Measurements from ENCODE around the gene PTGER2. TPM values are rescaled to one million over a fixed set of nuclear protein-coding genes. Genes with fewer than 3 reads are reported as not detected.

Gene PTGER2
- total and polyA plus RNA-seq, 2 of the 13 experiments (the other 11 are each of a cell fraction or from before 2014, with no cell fraction given): not detected

DNA sequence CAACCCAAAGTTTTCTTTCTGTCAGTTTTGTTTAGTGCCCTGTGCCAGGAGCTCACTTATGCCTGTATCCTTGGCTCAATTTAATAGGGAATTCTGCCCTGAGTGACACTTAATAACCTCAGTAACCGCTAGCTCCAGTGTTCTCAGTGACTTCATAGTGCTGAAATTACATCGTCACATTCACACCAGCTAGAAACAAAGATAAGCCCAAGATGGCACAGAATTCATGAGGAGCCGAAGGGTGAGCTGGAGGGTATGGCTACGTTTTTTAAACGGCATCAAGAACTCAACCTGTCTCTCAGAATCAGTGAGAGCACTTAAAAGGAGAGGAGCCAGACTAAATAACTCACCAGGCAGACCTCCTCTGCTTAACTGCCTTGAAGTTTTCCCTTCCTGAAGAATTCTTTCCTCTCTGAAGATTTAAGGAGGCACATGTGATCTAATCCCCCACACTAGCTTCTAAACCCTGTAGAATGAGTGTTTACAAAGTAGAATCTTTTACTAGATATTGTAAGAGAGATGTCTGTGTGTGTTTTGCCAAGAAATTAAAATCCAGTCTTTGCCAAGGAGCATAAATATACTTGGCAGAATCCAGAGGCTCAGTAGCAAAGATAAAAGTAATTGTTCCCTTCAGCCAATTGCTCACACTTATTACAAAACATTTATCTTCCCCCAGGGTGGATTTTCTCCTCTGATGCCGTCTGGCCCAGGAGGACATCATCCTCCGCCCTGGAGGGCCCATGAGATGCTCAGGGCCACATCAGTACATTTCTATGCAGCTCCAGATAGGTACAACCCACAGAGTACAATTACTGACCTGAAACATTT lies 37.3 kb downstream of the PTGER2 start:
- ChIA-PET POLR2A (no interaction called here), CTCF (ENCODE audit: low intra/inter-chr PET ratio, low total read pairs) (no interaction called here)
- Histone ChIP-seq H3K36me3 (replicated peaks in 1 of 2; ENCODE audit: control insufficient read depth in 1 of 2, insufficient read depth in 2 of 2, low read length in 2 of 2) (no peaks in the 10 kb centered on the region), H3K4me3 (replicated peaks in 1 of 3; ENCODE audit: insufficient read depth in 1 of 3, low read depth in 2 of 3, low read length in 3 of 3) (no peak overlapping the region), H2AFZ (ENCODE audit: low read length) (no peak overlapping the region), H3K9ac (ENCODE audit: insufficient read depth, low read depth, low read length) (no peak overlapping the region), H3K27ac (ENCODE audit: extremely low read length, insufficient read depth, low read length) (no peak overlapping the region), H3K79me2 (ENCODE audit: insufficient read depth, low read length) (no peaks in the 10 kb centered on the region), H3K9me3 (ENCODE audit: low read length) (no peaks in the 10 kb centered on the region), H4K20me1 (ENCODE audit: insufficient read depth, low read length) (no peaks in the 10 kb centered on the region), H3K27me3 (ENCODE audit: control insufficient read depth in 1 of 2, insufficient read depth in 2 of 2, low read length in 2 of 2) (no peaks in the 10 kb centered on the region; a peak in 1 of 5 replicates), H3K4me2 (ENCODE audit: low read depth, low read length) (no peak overlapping the region), H3K4me1 (ENCODE audit: insufficient read depth, low read length) (peaks cover 7% of the 10 kb centered on the region)
- DNase-seq (ENCODE audit: low spot score): no peak
- no TSS peak for BruUV-seq (replicated peaks)
- ATAC-seq: no peak
- TF ChIP-seq KDM1A (CRISPR knock-in tag; IDR thresholded peaks at IDR 0.05): no peak
- TF ChIP-seq, protein P1, sequence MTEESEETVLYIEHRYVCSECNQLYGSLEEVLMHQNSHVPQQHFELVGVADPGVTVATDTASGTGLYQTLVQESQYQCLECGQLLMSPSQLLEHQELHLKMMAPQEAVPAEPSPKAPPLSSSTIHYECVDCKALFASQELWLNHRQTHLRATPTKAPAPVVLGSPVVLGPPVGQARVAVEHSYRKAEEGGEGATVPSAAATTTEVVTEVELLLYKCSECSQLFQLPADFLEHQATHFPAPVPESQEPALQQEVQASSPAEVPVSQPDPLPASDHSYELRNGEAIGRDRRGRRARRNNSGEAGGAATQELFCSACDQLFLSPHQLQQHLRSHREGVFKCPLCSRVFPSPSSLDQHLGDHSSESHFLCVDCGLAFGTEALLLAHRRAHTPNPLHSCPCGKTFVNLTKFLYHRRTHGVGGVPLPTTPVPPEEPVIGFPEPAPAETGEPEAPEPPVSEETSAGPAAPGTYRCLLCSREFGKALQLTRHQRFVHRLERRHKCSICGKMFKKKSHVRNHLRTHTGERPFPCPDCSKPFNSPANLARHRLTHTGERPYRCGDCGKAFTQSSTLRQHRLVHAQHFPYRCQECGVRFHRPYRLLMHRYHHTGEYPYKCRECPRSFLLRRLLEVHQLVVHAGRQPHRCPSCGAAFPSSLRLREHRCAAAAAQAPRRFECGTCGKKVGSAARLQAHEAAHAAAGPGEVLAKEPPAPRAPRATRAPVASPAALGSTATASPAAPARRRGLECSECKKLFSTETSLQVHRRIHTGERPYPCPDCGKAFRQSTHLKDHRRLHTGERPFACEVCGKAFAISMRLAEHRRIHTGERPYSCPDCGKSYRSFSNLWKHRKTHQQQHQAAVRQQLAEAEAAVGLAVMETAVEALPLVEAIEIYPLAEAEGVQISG (CRISPR knock-in tag; IDR thresholded peaks at IDR 0.05): no peak
- TF ChIP-seq ZNF709 (CRISPR knock-in tag; IDR thresholded peaks at IDR 0.05): no peak
- TF ChIP-seq ZNF891 (CRISPR knock-in tag; IDR thresholded peaks at IDR 0.05): no peak
- TF ChIP-seq HOXA9 (CRISPR knock-in tag; IDR thresholded peaks at IDR 0.05; ENCODE audit: borderline replicate concordance): no peak
- TF ChIP-seq ZMYM3 (CRISPR knock-in tag; IDR thresholded peaks at IDR 0.05): no peak
- TF ChIP-seq NONO (IDR thresholded peaks at IDR 0.05): no peak
- no peak for TF ChIP-seq NONO (CRISPR knock-in tag; conservative IDR thresholded peaks at IDR 0.05)
- TF ChIP-seq ZNF564 (CRISPR knock-in tag; IDR thresholded peaks at IDR 0.05): no peak
- no peak for TF ChIP-seq HNRNPUL1 (IDR thresholded peaks at IDR 0.05; ENCODE audit: low read depth, low read length)
- no peak for TF ChIP-seq ELF4 (CRISPR knock-in tag; IDR thresholded peaks at IDR 0.05; ENCODE audit: borderline replicate concordance)
- no peak for TF ChIP-seq MAFK (conservative IDR thresholded peaks at IDR 0.05 in 1 of 2, IDR thresholded peaks at IDR 0.05 in 1 of 2; ENCODE audit: low read length in 2 of 2)
- intact Hi-C loops (cut with micrococcal nuclease; ENCODE audit: unreplicated experiment): no loop called here
- whole genome bisulfite sequencing (ENCODE audit: low lambda C conversion rate): 46% methylated on average over 7 of the region's 7 CpGs
- FAIRE-seq: no peak
- in situ Hi-C loops (cut with HindIII; ENCODE audit: extremely low pct_ligation_motif_present, low pct_unique_long_range_greater_than_20kb): no loop called here
